ENCODE measurements around the gene TERT.

Gene TERT

DNA sequence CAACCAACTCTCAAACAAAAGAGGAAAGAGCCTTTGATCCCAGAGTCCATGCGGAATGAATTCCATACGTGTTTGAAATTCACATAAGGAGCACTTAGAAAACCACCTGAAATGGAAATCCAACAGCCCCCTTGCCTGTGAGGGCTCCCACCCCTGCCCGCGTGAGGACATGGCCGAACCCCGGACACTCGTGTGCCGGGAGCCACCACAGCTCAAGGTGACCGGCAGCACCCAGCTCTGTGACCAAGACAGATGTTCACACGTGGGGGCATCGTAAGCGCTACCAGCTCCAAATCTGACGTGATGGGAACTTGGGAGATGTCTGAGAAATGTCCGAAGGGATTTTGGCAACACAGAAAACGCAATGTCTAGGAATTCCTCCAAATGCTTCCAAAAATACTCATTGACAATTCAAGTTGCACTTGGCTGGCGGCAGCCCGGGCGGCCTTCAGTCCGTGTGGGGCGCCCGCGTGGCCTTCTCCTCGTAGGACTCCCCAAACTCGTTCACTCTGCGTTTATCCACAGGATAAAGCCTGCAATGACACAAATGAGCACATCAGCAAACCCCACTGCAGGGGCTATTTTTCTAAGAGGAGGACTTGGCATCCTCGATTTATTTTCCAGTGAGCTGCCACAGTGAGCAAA lies 23.2 kb upstream of the TERT start:
- no peak overlapping the region for H3K27ac Mint-ChIP-seq
- H3K36me3 Mint-ChIP-seq: peaks cover 32 to 50% of the 10 kb centered on the region in 2 donors
- ATAC-seq (replicated peaks): no peak
- H3K27me3 Mint-ChIP-seq: peaks cover 0 to 6% of the 10 kb centered on the region in 2 donors
- no peaks in the 10 kb centered on the region for H3K9me3 Mint-ChIP-seq
- DNase-seq: no peak
- no peak overlapping the region for H3K4me3 Mint-ChIP-seq
- H3K4me1 Mint-ChIP-seq: peaks cover 35 to 45% of the 10 kb centered on the region in 2 donors

DNA sequence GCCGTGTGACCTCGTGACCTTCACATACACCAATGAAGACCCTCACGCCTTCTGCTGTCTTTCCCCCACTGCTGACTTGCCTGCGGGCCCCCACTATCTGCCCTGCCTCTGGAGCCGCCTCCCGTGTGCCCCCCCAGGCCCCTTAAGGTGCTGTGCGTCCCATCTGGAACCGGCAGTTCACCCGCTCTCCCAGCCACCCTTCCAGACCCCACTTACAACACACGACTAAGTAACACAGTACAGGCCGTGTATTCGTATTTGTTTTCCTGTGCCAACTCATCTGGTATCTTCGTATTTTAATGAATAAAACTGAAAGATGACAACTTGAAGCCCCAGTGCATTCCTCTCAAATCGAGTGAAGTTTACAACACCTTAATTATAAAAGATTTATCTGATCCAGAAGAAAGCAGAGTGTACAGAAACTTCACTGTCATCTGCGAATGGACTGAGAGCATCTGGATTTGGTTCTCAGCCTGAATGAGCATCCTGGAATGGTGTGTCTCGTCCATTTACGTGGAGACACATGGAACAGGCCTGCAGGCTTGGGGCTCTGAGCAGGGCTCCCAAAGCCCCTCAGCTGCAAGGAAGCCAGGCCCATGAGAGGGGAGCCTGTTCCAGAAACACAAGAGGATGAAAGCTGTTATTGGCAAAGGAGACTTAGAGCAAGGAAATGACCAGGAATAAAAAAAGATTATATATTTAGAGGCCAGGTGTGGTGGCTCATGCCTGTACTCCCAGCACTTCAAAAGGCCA lies 21.9 kb upstream of the TERT start:
- ATAC-seq (replicated peaks): peak in 1 of 2 donors; percentile 0
- H3K4me3 Mint-ChIP-seq: peak overlapping the region; percentile 47 to 60

DNA sequence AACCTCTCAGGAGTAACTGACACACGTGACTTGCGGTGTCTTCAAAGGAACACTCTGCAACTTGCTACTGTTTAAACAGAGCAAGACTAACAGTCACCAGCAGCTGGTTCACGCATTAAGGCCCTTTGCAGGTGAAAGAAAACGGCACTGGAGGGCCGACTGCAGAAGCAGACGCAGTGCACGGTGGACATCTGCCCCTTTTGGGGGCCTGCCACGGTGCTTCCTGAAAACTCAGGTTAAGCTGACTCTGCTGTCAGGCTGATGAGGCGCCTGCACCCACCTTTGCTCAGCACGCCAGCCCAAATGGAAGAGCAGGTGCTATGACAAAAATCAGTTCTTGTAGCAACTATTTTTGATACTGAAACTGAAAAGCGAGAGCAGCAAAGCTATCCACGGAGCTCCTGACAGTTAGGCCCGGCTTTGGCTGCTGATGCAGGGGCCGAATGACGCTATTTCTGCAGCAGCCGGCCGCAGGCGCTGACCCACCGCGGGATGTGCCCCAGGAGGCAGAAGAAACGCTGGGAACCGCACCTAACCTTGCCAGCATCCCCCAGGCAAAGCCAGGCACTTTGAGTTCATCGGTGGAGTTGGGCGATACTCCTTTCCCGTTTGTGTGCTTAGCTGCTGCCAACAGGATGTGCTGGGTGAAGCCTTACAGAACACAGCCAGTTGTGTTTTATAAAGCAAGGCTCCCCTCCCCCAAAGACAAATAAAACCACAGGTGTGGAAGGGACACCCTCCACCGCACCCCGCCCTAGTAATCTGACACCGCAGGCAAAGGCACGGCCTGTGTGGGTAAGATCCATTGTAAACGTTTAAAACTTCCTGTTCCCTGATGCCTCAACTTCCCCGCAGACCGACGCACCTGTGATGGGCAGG lies 21.1 kb upstream of the TERT start:
- peak; percentile 59 for DNase-seq
- peaks cover 16 to 38% of the 10 kb centered on the region in 2 donors for H3K36me3 Mint-ChIP-seq
- H3K27ac Mint-ChIP-seq: peak overlapping the region; percentile 85

More for the DNA sequence above, 21.9 kb upstream of the TERT start:
- H3K27me3 Mint-ChIP-seq: peaks cover 4 to 6% of the 10 kb centered on the region in 2 donors
- H3K4me1 Mint-ChIP-seq: peaks cover 40 to 58% of the 10 kb centered on the region in 2 donors
- no peak for DNase-seq
- peaks cover 24 to 46% of the 10 kb centered on the region in 2 donors for H3K36me3 Mint-ChIP-seq
- no peaks in the 10 kb centered on the region for H3K9me3 Mint-ChIP-seq
- peak overlapping the region; percentile 85 for H3K27ac Mint-ChIP-seq

DNA sequence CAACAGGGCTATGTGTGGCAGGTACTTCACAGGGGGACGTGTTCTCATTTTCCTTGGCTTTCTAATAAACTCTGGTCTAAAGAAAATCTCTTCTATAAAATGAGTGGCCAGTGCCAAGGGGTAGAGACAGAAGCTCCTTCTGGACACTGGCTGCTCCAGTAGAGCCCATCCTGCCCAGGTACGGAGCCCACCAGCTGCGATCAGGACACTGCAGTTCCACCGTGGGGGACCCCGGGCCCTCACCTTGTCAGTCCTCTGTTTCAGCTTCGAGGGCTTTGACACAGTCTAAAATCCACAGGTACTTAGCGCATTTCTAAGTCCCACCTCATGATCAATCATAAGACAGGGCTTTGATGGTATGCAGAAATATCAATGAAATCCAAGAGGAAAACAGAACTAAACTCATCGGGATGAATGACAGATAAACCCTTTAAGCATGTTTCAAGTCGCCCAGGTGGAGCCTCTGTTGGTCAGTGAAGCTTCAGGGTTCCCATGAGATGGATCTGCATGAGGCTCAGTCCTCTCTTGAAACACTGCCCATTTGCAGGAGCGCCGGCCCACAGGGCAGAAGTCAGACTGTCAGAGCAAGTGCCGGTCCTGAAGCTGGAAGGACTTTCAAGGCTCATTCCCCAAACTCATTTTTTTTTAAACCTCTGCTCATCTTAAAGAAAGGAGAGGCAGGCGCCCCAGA lies 20.3 kb upstream of the TERT start:
- peaks cover 16 to 30% of the 10 kb centered on the region in 2 donors for H3K36me3 Mint-ChIP-seq
- ATAC-seq (replicated peaks): no peak
- peaks cover 6 to 10% of the 10 kb centered on the region in 2 donors for H3K27me3 Mint-ChIP-seq
- no peak for DNase-seq
- peak overlapping the region; percentile 47 to 60 for H3K4me3 Mint-ChIP-seq
- peaks cover under 1 to 3% of the 10 kb centered on the region in 2 donors for H3K9me3 Mint-ChIP-seq
- H3K4me1 Mint-ChIP-seq: peaks cover 43 to 64% of the 10 kb centered on the region in 2 donors
- H3K27ac Mint-ChIP-seq: peak overlapping the region; percentile 85

More for the DNA sequence above, 21.1 kb upstream of the TERT start:
- Mint-ChIP-seq H3K27me3 (peaks cover 6 to 7% of the 10 kb centered on the region in 2 donors), H3K4me1 (peaks cover 43 to 64% of the 10 kb centered on the region in 2 donors), H3K4me3 (peak overlapping the region; percentile 47 to 60), H3K9me3 (no peaks in the 10 kb centered on the region)
- peak; percentile 69 to 71 for ATAC-seq (replicated peaks)

DNA sequence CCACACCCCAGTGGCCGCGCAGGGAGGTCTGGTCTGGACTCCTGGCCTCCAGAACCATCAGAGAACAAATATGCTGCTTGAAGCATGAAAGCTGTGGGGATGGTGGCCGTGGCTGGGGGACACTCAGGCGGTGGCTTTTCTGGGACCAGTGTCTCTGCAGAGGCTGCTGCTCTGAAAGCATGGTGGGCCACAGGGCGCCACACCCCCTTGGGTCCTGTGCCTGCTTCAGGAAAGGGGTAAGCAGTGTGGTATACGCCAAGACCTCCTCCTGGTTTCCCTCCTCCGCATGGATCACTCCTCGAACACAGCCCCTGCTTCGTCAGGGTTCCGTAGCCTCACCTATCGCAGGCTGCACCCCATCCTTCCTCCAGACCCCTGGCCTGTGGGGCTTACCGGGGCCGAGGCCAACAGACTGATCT lies 19.7 kb upstream of the TERT start:
- no peak for DNase-seq
- Mint-ChIP-seq H3K36me3 (peaks cover 16 to 26% of the 10 kb centered on the region in 2 donors), H3K4me3 (no peak overlapping the region), H3K9me3 (peaks cover 2 to 4% of the 10 kb centered on the region in 2 donors), H3K4me1 (peaks cover 43 to 64% of the 10 kb centered on the region in 2 donors), H3K27ac (no peak overlapping the region), H3K27me3 (peaks cover 6 to 11% of the 10 kb centered on the region in 2 donors)
- no peak for ATAC-seq (replicated peaks)

DNA sequence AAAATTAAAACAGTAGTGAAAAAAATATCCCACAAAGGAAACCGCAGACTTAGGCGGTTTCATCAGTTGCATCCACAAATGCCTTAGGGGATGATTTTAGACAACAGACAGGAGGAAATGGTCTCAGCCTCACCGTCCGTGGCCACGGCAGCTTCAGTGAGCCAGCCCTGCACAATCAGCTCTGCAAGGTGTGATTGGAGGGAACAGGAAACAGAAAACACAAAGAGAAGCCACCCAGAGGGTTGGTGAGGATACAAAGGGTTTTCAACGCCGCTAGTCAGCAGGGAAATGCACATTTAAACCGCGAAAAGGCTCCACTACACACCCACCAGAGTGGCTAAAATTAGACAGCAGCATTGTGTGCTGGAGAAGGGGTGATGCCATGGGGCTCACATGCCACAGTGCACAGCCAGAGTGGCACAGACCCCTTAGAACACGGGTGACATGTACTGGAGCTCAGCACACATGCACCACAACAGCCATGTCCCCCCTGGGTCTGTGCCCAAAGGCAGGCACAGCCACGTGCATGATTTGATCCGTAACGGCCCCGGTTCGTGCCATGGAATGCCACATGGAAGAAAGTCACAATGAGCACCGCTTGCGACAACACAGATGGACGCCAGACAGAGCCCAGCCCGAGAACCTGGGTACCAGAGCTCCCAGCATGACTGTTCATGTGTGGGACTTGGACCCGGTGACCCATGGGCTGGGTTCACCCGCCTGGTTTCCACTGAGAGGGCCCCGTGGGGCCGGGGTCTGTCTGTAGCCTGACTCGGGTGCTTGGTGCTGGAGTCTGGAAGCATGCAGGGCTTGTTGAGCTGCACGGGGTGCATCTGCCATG lies 18.3 kb upstream of the TERT start:
- DNase-seq (peak; percentile 45), ATAC-seq (replicated peaks) (peak; percentile 60 to 64)
- Mint-ChIP-seq H3K4me3 (peak overlapping the region; percentile 43 to 48), H3K36me3 (peaks cover 6 to 14% of the 10 kb centered on the region in 2 donors), H3K4me1 (peaks cover 43 to 64% of the 10 kb centered on the region in 2 donors), H3K27ac (peak overlapping the region; percentile 69), H3K27me3 (peaks cover 6 to 11% of the 10 kb centered on the region in 2 donors), H3K9me3 (peaks cover 2 to 4% of the 10 kb centered on the region in 2 donors)

DNA sequence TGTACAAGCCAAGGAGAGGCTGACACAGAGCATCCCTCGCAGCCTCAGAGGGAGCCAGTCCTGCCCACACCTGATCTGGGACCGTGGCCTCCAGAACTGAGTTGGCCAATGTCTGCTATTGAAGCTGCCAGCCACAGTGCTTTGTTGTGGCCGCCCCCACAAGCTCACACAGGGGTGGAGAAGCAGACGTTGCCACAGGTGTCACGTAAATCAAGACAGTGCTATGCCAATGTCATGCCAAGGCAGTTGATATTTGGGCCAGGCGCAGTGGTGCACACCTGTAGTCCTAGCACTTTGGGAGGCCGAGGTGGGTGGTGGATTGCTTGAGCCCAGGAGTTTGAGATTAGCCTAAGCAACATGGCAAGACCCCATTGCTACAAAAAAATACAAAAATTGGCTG lies 17.3 kb upstream of the TERT start:
- Mint-ChIP-seq H3K27ac (no peak overlapping the region), H3K4me3 (no peak overlapping the region), H3K4me1 (peaks cover 41 to 59% of the 10 kb centered on the region in 2 donors), H3K9me3 (peaks cover 2 to 4% of the 10 kb centered on the region in 2 donors), H3K27me3 (peaks cover 6 to 11% of the 10 kb centered on the region in 2 donors), H3K36me3 (peaks cover 2 to 7% of the 10 kb centered on the region in 2 donors)
- no peak for DNase-seq
- ATAC-seq (replicated peaks): no peak

DNA sequence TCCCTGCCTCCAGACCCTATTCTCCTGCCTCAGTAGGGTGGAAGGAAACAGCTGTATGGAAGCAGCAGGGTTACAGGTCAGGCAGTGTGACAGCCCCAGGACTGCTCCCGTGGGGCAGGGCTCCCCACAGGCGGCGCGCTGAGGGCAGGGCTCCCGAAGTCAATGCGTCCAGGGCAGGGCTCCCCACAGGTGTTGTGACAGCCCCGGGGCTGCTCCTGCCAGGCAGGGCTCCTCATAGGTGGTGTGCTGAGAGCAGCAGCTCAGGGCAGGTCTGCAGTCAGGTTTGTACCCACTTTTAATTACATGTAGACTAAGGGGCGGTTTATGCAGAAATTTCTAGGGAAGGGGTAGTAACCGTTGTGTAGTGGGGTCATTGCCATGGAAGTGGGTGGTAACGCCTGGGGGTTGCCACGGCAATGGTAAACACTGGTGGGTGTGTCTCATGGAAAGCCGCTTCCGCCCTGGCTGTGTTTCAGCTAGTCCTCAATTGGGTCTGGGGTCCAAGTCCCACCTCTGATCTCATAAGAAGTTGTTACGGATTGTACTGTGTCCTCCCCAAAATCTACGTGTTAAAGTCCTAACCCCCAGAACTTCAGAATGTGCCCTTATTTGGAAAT lies 16.7 kb upstream of the TERT start:
- no peak for ATAC-seq (replicated peaks)

DNA sequence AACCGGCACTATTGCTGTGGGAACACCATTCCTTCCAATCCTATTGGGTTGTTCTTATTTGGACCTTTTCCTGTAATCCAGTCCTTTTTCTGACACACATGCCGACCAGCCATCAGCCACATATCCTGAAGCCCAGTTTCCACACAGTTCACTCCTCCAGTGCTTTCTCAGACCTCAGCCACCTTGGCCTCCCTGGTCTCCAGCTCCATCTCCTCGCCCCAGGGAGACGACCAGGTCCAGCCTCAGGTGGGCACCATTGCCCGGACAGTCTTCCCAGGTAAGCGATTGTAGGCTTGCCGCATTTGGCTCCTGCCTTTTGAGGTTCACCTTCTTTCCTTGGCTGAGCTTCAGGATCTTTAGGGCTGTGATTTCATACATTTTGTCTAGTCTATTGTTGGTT lies 15.2 kb upstream of the TERT start:
- no peak overlapping the region for H3K4me3 Mint-ChIP-seq
- peaks cover 6 to 11% of the 10 kb centered on the region in 2 donors for H3K27me3 Mint-ChIP-seq
- no peak overlapping the region for H3K27ac Mint-ChIP-seq
- peaks cover 2 to 4% of the 10 kb centered on the region in 2 donors for H3K9me3 Mint-ChIP-seq
- DNase-seq (no peak), ATAC-seq (replicated peaks) (no peak)
- H3K4me1 Mint-ChIP-seq: peaks cover 26 to 39% of the 10 kb centered on the region in 2 donors
- H3K36me3 Mint-ChIP-seq: no peaks in the 10 kb centered on the region

More for the DNA sequence above, 16.7 kb upstream of the TERT start:
- H3K36me3 Mint-ChIP-seq: peaks cover 0 to under 1% of the 10 kb centered on the region in 2 donors
- peaks cover 6 to 11% of the 10 kb centered on the region in 2 donors for H3K27me3 Mint-ChIP-seq
- no peak for DNase-seq
- H3K9me3 Mint-ChIP-seq: peaks cover 2 to 4% of the 10 kb centered on the region in 2 donors
- peaks cover 36 to 53% of the 10 kb centered on the region in 2 donors for H3K4me1 Mint-ChIP-seq
- H3K27ac Mint-ChIP-seq: no peak overlapping the region
- H3K4me3 Mint-ChIP-seq: no peak overlapping the region

DNA sequence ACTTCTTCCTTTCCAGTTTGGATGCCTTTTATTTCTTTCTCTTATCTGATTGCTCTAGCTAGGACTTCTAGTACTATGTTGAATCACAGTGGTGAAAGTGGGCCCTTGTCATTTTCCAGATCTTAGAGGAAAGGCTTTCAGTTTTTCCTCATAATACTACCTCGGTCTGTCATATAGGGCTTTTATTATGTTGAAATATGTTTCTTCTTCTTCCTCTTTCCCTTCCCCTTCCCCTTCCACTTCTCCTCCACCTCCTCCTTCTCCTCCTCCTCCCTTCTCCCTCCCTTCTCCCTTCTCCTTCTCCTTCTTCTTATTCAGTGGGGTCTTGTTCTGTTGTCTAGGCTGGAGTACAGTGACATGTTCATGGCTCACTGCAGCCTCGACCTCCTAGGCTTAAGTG lies 9.2 kb upstream of the TERT start:
- Mint-ChIP-seq H3K4me1 (peaks cover 0 to 4% of the 10 kb centered on the region in 2 donors), H3K27me3 (no peaks in the 10 kb centered on the region), H3K36me3 (no peaks in the 10 kb centered on the region), H3K4me3 (no peak overlapping the region), H3K9me3 (peaks cover 0 to 2% of the 10 kb centered on the region in 2 donors), H3K27ac (no peak overlapping the region)
- DNase-seq (no peak), ATAC-seq (replicated peaks) (no peak)

DNA sequence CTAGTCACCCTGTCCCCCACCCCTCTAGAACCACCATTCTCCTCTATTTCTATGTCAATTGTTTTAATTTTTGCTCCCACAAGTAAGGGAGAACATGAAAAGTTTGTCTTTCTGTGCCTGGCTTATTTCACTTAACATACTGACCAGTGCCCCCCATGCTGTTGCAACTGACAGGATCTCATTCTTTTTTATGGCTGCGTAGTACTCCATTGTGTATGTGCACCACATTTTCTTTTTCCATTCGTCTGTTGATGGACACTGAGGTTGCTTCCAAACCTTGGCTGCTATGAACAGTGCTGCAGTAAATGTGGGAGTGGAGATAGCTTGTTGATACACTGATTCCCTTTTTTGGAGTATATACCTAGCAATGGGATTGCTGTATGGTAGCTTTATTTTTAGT lies 7.4 kb upstream of the TERT start:
- no peaks in the 10 kb centered on the region for H3K27me3 Mint-ChIP-seq
- H3K27ac Mint-ChIP-seq: no peak overlapping the region
- peaks cover 0 to 2% of the 10 kb centered on the region in 2 donors for H3K9me3 Mint-ChIP-seq
- DNase-seq (no peak), ATAC-seq (replicated peaks) (no peak)
- H3K36me3 Mint-ChIP-seq: no peaks in the 10 kb centered on the region
- no peak overlapping the region for H3K4me3 Mint-ChIP-seq
- peaks cover 7 to 17% of the 10 kb centered on the region in 2 donors for H3K4me1 Mint-ChIP-seq

DNA sequence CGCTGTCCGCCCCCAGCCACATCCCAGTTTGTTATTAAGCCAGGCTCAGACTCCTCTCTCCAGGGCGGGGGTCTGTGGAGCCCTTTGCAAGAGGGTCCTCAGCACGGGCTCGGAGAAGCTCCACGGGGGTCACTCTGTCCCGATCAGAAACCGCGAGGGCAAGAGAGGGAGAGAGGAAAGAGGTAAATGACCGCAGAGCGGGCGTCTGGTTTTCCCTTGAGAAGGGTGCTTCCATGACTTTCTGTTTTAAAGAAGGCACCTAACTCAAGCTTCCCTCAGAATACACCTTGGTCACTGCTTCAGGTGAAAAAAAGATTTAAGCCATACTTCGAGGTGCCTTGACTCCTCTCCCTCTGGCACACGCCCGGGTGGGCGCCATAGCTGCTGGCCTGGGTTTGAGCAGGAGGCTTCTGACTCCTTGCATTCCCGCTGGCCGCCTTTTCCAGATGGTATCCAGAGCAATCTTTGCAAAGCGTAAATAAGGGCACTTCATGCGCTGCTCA lies 5.8 kb upstream of the TERT start:
- DNase-seq (no peak), ATAC-seq (replicated peaks) (no peak)
- no peaks in the 10 kb centered on the region for H3K36me3 Mint-ChIP-seq
- H3K9me3 Mint-ChIP-seq: peaks cover 0 to 2% of the 10 kb centered on the region in 2 donors
- H3K4me1 Mint-ChIP-seq: peaks cover 15 to 29% of the 10 kb centered on the region in 2 donors
- H3K27ac Mint-ChIP-seq: no peak overlapping the region
- no peaks in the 10 kb centered on the region for H3K27me3 Mint-ChIP-seq
- no peak overlapping the region for H3K4me3 Mint-ChIP-seq

Data from stimulated activated naive B cell treated with anti-CD40 and anti-IgM and Interleukin-4, amounts not matched to agents 10 μg/mL and 1 μg/mL and 100 μg/mL, for 72 hours (primary cell).